ENCODE measurements around the gene LMNA.
A peak's percentile ranks its signal among the peaks of the same experiment; 100 is the strongest.

DNA sequence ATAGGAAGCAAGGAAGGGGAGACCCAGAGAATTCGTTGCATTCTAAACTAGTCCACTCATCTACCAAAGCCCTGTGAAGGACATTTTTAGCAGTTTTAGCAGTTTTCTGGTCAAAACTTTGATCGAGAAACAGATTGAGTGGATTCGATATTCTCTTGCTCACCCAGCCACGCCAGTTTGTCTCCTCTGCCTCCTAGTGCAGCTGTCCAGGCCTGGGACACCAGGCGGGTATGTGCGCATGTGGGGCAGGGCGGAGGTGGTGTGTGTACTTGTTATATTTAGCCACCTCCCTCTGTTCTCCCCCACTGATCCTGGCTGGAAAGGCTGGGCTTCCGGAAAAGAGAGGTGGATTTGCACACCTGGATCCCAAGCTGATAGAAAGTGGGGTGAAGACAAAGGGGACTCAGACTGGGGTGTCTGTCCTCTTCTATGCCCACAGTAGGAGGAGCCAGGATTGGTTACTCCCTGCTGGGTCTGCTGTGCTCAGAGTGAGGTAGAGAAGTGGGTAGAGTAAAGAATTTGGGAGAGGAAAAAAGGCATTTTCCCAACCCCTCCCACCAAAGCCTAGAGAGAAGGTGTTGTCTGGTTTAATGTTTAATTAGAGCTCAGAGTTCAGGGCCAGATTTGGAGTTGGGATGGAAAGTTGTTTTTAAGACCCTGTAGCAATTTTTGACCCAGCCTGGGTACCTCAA is 3.8 kb downstream of the LMNA start:
- TF ChIP-seq, protein P1, sequence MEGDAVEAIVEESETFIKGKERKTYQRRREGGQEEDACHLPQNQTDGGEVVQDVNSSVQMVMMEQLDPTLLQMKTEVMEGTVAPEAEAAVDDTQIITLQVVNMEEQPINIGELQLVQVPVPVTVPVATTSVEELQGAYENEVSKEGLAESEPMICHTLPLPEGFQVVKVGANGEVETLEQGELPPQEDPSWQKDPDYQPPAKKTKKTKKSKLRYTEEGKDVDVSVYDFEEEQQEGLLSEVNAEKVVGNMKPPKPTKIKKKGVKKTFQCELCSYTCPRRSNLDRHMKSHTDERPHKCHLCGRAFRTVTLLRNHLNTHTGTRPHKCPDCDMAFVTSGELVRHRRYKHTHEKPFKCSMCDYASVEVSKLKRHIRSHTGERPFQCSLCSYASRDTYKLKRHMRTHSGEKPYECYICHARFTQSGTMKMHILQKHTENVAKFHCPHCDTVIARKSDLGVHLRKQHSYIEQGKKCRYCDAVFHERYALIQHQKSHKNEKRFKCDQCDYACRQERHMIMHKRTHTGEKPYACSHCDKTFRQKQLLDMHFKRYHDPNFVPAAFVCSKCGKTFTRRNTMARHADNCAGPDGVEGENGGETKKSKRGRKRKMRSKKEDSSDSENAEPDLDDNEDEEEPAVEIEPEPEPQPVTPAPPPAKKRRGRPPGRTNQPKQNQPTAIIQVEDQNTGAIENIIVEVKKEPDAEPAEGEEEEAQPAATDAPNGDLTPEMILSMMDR (IDR thresholded peaks at IDR 0.05): no peak
- TF ChIP-seq POLR2A (IDR thresholded peaks at IDR 0.05): peak; percentile 81

Data from right lobe of liver (tissue), 4 donors.